Stimulated activated CD4-positive, alpha-beta T cell treated with anti-CD3 and anti-CD28 coated beads, Interleukin-2, amount 100 ng/mL, for 24 hours (primary cell): ENCODE data around the gene POU2AF2.
"Not testable (repeated sequence)": the region's sequence is repeated elsewhere in the genome, so short reads cannot be mapped to it uniquely, and the experiment has no call there.

Source experiments
- DNase-seq, 2 donors: peaks; one replicate each; pipeline ENCODE4 v3.0.0-alpha.2; 2020

The POU2AF2 gene

DNA sequence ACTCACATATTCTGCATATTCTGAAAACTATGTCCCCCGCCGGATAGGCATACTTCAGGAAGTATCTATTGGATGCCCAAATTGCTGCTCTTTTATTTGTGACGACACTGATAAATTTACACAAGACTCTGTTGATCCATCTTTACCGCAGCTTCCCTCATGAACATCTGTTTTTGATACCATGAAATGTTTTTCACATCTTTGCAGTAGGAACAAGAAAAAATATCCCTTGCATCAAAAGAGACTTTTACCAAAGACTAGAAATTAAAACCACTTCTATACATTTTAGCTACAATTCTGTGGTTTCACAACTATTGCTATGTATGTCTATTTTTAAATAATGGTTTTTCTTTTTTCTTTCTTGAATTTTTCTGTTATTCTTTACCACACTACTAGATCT, 15.3 kb downstream of the POU2AF2 start:
- no peak for DNase-seq

- DNase-seq = no peak
Observed at GRCh38 chr11:111264646-111265045, 19.1 kb downstream of the POU2AF2 start.

GRCh38 chr11:111265421-111265820, 19.9 kb downstream of the POU2AF2 start:
- no peak for DNase-seq

GRCh38 chr11:111268303-111268702, 22.8 kb downstream of the POU2AF2 start:
- DNase-seq = not testable (repeated sequence)

- DNase-seq = no peak
Observed at GRCh38 chr11:111269146-111269868, 23.8 kb downstream of the POU2AF2 start.

GRCh38 chr11:111272420-111272819, 26.9 kb downstream of the POU2AF2 start:
- DNase-seq = no peak

DNA sequence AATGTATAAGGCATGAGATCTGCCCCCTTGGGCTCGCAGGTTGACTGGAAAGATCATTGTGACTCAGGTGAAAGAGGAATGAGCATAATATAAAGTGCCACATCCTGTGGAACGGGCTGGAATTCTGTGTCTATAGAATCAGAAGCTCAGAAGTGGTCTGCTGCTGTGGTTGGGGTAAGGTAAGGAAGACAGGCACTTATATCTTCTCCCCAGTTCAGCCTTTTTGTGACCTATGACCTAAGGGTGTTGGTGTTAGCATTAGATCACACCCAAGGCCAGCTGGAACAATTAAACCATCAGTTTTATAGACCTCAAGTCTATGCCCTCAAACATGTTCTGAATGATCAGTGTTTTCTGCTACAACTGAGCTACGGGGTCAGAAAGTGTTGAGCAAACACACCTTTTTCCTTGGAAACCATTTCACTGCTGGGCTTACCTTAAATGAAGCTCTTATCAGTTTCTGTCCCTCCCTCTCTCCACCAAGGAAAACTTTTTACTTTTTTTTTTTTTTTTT, 37.1 kb downstream of the POU2AF2 start:
- DNase-seq = no peak

DNA sequence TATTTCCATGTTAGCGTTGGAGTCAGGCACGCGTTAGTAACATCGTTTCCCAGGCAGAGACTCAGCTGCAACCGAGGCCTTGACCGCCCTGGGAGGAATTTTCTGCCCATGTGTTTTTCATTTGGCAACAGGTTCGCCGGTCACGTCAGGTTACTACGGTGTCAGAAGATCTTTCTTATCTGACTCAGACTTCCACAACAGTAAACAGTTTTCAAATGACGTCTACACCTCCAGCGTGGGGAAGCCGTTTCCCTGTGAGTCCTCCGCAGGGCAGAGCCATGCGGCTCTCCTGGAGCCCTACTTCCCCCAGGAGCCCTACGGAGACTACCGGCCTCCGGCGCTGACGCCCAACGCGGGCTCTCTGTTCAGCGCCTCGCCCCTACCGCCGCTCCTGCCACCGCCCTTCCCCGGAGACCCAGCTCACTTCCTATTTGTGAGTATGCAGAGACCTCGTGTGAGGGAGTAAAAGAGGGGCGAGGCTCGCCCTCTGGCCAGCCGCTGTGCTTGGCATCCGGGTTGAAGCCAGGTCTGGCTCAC, 38.5 kb downstream of the POU2AF2 start:
- no peak for DNase-seq

DNA sequence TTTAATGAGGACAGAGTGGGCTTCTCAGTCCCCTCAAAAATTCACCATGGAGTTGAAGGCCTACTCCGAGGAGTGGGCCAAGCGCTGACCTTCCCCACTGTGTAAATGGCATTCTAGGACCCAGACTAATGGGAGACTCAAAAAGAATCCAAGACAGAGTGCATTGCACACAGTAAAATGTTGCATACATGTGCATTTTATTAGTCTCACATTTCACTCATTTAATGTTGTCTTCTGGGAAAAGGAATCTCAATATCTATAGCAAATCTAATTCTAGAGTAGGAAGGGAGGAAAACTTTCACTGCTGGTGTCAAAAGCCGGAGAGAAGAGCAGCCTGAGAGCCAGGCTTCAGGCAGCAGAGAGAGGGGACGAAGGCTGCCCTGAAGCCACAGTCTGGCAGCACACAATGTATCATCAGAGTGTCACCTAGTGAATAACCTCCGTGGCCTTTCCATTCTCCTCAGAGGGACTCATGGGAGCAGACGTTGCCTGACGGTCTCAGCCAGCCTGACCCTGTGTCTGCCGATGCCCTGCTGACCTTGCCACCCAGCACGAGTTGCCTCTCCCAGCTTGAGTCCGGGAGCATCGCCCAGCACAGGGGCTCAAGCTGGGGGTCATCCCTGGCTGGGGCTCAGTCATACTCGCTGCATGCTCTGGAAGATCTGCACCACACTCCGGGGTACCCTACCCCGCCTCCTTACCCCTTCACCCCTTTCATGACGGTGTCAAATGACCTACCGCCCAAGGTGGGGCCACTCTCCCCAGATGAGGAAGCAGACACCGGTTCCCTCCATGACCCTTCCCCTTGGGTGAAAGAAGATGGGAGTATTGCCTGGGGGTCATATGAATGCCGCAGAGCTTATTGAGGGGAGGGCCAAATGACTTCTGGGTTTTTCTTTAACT, 39.9 kb downstream of the POU2AF2 start:
- DNase-seq = no peak

DNA sequence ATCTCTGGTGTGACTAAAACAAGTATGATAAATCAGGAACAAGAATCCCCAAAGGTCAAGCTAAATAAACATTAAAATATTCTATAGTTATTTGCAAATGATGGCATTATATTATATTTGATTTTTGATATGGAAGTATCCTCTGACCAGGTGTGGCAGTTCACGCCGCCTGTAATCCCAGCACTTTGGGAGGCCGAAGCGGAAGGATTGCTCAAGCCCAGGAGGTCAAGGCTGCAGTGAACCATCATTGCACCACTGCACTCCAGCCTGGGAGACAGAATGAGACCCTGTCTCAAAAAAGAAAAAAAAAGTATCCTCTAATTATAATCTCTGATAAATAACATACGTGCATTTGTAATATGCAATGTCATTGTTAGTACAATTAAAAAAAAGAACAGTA, 46.2 kb downstream of the POU2AF2 start:
- DNase-seq = no peak

GRCh38 chr11:111292408-111292807, 46.9 kb downstream of the POU2AF2 start:
- not testable (repeated sequence) for DNase-seq

DNA sequence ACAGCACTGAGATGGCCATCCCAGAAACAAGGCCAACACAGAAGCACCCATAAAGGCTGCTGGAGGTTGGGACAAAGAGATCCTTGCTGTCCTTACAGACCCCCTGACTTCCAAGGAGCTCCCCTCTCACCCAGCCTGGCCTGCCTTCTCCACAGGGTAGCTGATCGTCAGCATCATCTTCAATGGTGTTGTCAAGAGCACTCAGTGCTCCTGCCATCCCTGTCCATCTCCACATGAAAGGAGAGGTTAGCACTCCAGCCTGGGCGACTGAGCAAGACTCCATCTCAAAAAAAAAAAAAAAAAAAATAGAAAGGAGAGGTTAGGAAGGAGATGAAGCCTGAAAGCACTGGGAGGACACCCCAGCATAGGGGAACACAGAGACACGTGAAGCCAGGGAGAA, 50.7 kb downstream of the POU2AF2 start:
- no peak for DNase-seq

DNA sequence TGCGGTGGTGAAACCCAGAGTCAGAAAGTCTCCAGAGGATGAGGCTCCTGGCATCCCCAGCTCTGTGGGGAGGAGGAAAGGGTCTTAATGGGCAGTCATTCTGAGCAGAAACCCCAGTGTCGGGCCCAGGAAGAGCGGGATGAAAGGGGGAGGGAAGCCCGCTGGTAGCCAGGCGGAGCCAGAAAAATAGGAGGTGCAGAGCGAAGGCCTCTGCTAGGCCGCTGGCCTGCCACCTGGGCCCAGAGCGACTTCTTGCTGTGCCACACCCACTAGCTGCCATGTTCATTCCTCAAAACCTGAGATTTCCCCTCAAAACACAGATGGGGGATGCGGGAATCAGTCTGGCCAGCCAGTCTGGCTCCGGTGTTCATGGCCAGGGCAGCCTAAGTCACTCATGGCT, 52.2 kb downstream of the POU2AF2 start:
- no peak for DNase-seq

- no peak for DNase-seq
Observed at GRCh38 chr11:111298413-111299100, 53.0 kb downstream of the POU2AF2 start, which contains the start of gene POU2AF3. Gene POU2AF3 (plus strand): TSS chr11:111298546. CDS start chr11:111298582, 36 bp downstream.

DNA sequence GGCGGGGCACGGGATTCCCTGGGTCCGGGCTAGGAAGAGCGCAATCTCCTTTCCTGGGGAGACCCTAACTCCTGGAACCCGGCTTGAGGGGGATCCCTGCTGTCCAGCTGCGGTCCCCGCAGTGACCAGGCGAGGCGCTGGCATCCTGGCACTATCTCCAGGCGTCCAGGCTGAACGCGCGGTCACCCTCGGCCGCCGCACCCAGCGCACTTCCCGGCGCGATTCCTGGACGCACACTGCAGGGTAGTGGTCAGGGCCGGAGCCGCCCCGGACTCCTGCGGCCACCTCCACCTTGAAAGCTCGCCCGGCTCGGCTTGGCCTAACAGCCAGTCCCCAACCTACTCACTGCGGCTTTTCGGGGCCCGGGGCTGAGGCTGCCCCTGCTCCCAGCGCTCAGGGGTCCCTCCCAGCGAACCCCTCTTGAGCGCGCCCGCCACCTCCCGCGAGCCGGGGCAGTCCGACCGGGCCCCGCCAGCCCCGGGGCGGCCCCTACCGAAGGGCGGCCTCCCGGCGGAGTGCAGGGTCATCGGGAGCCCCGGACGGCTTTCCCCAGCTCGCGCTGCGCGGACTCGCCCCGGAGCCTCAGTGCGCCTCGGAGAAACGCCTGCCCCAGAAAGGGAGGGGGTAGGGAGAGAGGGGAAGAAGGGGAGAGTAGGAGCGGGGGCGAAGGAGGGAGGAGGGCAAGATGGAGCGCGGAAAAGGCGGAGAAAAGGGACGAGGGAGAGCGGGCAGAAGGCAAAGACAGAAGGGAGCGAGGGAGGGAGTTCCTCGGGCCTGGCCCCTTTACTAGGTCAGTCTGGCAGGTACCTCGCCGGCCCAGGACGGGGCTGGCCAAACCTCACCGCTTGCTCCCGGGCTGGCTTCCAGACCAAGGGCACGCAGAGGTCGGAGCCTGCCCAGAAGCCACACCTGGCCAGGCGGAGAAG, 53.8 kb downstream of the POU2AF2 start:
- peak in 1 of 2 donors; percentile 27 for DNase-seq

DNA sequence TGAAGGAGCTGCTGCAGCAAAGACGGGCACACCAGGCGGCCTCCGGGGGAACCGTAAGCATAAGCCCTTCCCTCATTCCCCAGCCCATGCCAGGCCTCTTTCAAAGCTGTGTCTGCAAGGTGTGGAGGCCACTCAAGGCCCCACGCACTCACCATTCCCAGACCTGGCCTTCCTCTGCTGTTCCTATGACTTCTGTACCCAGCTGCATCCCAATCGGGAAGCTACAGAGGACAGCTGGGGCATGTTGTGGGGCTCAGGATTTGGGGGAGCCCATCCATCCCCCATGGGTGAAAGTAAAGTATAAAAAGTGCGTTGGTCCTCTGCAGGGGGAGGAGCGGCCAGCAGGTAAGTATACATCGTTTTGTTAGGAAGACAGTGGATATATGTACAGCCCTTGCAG, 55.0 kb downstream of the POU2AF2 start:
- no peak for DNase-seq

GRCh38 chr11:111301004-111301841, 55.7 kb downstream of the POU2AF2 start:
- no peak for DNase-seq

- DNase-seq = no peak
Observed at GRCh38 chr11:111301842-111302118, 56.3 kb downstream of the POU2AF2 start.

DNA sequence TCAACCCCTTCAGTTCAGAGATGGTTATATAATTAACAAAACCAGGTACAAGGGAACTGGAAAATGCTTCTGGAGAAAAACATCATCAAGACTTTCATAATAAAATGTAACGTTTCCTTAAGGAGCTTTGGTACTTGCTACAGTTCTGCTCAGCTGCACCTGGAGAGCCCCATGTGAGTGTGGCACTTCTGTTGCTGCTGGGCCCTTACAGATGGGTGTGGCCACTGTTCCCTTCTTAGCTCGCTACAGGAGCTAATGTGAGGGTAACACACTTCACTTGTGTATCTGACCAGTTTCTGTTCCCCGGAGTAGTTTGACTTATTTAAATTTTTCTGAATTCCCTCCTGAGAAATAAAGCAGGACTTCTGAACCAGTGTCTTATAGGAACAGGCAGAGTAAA, 56.8 kb downstream of the POU2AF2 start:
- DNase-seq = no peak

DNA sequence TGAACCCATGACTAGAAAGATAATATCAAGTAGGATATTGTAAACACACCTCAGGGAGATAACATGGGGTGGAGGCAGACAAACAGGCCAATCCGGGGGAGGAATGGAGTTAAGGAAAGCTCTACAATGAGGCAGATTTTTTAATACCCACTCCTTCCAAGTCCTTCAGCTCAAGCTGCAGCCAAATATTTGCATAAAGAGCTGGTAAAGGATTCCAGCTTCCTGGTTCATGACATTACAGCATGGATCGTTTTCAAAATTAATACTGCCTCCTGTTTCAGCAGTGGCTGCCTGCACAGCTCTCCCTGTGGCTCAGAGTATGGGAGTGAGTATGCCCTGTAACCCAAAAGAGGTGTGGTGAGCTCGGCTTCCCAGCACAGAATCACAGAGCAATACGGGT, 57.9 kb downstream of the POU2AF2 start:
- no peak for DNase-seq

DNA sequence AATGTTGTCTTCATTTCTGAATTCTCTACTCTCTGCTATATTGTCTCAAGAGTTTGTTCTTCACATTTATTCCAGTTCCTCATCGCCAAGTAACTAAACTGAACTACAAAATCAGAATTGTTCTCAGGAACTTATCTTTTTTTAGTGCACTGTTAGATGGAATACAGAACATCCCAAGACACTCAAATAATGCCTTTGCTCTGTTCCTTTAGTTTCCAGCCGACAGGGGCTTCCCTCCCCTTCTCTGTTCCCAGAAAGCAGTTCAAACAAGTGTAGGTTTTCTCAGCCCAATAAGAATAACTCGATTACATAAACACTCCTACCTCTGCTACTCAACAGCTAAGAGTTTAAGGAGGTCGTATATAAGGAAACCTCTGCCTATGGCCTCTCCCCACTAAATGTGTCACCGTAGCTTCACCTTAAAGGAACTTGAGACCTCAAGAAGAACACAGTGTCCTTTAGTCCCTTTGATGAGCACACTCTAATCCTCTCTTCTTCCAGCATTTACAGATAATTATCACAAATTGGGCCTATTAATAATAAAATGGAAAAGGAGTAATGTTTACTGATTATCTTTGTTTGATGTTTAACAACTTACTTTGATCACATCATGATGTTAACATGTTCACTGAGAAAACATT, 59.8 kb downstream of the POU2AF2 start:
- no peak for DNase-seq
